IPS DF 4.7 (cell line): ENCODE measurements around the gene CATSPERZ.

Experiments used
- DNase-seq: peaks from one replicate; pipeline ENCODE4 v3.0.0-alpha.2; 2013; ENCODE audit warnings: low spot score; ENCODE audit errors: extremely low read depth

Gene CATSPERZ

GRCh38 chr11:64341429-64341828 is 41.3 kb downstream of the CATSPERZ start:
- no peak for DNase-seq

GRCh38 chr11:64341851-64342791 is 42.0 kb downstream of the CATSPERZ start:
- DNase-seq = no peak

GRCh38 chr11:64342869-64343745 is 42.9 kb downstream of the CATSPERZ start:
- DNase-seq = no peak

GRCh38 chr11:64343767-64344559 is 43.8 kb downstream of the CATSPERZ start:
- DNase-seq = no peak

- no peak for DNase-seq
Observed at GRCh38 chr11:64344787-64345186, 44.6 kb downstream of the CATSPERZ start.

- no peak for DNase-seq
Observed at GRCh38 chr11:64347193-64347867, 47.2 kb downstream of the CATSPERZ start.

GRCh38 chr11:64348383-64349024 is 48.3 kb downstream of the CATSPERZ start:
- no peak for DNase-seq

GRCh38 chr11:64349025-64349387 is 48.8 kb downstream of the CATSPERZ start:
- no peak for DNase-seq

- DNase-seq = no peak
Observed at GRCh38 chr11:64349404-64349803, 49.2 kb downstream of the CATSPERZ start.

GRCh38 chr11:64351136-64351631 is 51.0 kb downstream of the CATSPERZ start:
- no peak for DNase-seq

- no peak for DNase-seq
Observed at GRCh38 chr11:64352099-64352994, 52.2 kb downstream of the CATSPERZ start.

GRCh38 chr11:64352995-64353714 is 53.0 kb downstream of the CATSPERZ start:
- no peak for DNase-seq

- no peak for DNase-seq
Observed at GRCh38 chr11:64353715-64354506, 53.8 kb downstream of the CATSPERZ start.
